ENCODE data around the gene DPM3.

DNA sequence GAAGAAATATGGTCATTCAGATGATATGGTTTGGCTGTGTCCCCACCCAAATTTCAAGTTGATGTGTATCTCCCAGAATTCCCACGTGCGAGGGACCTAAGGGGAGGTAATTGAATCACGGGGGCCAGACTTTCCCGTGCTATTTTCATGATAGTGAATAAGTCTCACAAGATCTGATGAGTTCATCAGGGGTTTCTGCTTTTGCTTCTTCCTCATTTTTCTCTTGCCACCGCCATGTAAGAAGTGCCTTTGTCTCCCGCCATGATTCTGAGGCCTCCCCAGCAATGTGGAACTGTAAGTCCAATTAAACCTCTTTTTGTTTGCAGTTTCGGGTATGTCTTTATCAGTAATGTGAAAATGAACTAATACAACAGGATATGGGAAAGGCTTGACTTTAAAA, 1.4 kb upstream of the DPM3 start:
- TF ChIP-seq, protein P1, sequence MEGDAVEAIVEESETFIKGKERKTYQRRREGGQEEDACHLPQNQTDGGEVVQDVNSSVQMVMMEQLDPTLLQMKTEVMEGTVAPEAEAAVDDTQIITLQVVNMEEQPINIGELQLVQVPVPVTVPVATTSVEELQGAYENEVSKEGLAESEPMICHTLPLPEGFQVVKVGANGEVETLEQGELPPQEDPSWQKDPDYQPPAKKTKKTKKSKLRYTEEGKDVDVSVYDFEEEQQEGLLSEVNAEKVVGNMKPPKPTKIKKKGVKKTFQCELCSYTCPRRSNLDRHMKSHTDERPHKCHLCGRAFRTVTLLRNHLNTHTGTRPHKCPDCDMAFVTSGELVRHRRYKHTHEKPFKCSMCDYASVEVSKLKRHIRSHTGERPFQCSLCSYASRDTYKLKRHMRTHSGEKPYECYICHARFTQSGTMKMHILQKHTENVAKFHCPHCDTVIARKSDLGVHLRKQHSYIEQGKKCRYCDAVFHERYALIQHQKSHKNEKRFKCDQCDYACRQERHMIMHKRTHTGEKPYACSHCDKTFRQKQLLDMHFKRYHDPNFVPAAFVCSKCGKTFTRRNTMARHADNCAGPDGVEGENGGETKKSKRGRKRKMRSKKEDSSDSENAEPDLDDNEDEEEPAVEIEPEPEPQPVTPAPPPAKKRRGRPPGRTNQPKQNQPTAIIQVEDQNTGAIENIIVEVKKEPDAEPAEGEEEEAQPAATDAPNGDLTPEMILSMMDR (conservative IDR thresholded peaks at IDR 0.05; ENCODE audit: low read length), result no peak
- no peak for TF ChIP-seq EZH2phosphoT487 (IDR thresholded peaks at IDR 0.05; ENCODE audit: borderline replicate concordance)
